Measurements from ENCODE around the gene TCAP. TPM values are rescaled to one million over a fixed set of nuclear protein-coding genes. Genes with fewer than 3 reads are reported as not detected.

TCAP gene
- total RNA-seq, 1 donor from 2014 or later = not detected

- no peak for DNase-seq (ENCODE audit: low read depth)
- TF ChIP-seq, protein P1, sequence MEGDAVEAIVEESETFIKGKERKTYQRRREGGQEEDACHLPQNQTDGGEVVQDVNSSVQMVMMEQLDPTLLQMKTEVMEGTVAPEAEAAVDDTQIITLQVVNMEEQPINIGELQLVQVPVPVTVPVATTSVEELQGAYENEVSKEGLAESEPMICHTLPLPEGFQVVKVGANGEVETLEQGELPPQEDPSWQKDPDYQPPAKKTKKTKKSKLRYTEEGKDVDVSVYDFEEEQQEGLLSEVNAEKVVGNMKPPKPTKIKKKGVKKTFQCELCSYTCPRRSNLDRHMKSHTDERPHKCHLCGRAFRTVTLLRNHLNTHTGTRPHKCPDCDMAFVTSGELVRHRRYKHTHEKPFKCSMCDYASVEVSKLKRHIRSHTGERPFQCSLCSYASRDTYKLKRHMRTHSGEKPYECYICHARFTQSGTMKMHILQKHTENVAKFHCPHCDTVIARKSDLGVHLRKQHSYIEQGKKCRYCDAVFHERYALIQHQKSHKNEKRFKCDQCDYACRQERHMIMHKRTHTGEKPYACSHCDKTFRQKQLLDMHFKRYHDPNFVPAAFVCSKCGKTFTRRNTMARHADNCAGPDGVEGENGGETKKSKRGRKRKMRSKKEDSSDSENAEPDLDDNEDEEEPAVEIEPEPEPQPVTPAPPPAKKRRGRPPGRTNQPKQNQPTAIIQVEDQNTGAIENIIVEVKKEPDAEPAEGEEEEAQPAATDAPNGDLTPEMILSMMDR (conservative IDR thresholded peaks at IDR 0.05; ENCODE audit: low read depth, low read length) = no peak
- H3K4me3 ChIP-seq (ENCODE audit: low read depth, low read length) = no peak overlapping the region
These were observed 45.4 kb upstream of the TCAP start for GRCh38 chr17:39619786-39620101.

- DNase-seq (ENCODE audit: low read depth) = no peak
- H3K4me3 ChIP-seq (ENCODE audit: low read depth, low read length) = no peak overlapping the region
- TF ChIP-seq, protein P1 (conservative IDR thresholded peaks at IDR 0.05; ENCODE audit: low read depth, low read length) = peak; percentile 100
These were observed 43.4 kb upstream of the TCAP start for GRCh38 chr17:39621523-39622379.

DNA sequence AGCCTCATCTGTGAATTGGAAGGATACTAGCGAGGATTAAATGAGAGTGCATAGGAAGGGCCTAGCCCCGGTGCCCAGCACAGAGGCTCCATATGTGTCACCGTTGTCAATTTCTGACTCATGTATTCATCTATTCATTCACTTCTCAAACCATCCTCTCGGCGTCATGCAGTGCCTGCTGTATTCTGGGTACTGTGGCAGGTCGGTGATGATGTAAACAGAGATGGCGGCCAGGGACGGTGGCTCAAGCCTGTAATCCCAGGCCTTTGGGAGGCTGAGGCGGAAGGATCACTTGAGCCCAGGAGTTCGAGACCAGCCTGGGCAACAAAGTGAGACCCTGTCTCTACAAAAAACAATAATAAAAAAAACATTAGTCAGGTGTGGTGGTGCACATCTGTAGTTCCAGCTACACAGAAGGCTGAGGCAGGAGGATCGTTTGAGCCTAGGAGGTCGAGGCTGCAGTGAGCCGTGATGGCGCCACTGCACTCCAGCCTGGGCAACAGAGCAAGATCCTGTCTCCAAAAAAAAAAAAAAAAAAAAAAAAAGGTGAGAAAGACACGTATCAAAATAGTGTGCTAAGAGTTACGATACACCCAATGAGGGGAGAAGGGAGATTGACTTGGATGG is 42.7 kb upstream of the TCAP start:
- no peak for DNase-seq (ENCODE audit: low read depth)
- no peak overlapping the region for H3K4me3 ChIP-seq (ENCODE audit: low read depth, low read length)
- TF ChIP-seq, protein P1 (conservative IDR thresholded peaks at IDR 0.05; ENCODE audit: low read depth, low read length) = no peak

- DNase-seq (ENCODE audit: low read depth) = no peak
- TF ChIP-seq, protein P1 (conservative IDR thresholded peaks at IDR 0.05; ENCODE audit: low read depth, low read length) = peak; percentile 90
- H3K4me3 ChIP-seq (ENCODE audit: low read depth, low read length) = no peak overlapping the region
These were observed 41.7 kb upstream of the TCAP start for GRCh38 chr17:39623356-39623950.

- no peak for DNase-seq (ENCODE audit: low read depth)
- TF ChIP-seq, protein P1 (conservative IDR thresholded peaks at IDR 0.05; ENCODE audit: low read depth, low read length) = no peak
- H3K4me3 ChIP-seq (ENCODE audit: low read depth, low read length) = no peak overlapping the region
These were observed 40.8 kb upstream of the TCAP start for GRCh38 chr17:39624313-39624712.

DNA sequence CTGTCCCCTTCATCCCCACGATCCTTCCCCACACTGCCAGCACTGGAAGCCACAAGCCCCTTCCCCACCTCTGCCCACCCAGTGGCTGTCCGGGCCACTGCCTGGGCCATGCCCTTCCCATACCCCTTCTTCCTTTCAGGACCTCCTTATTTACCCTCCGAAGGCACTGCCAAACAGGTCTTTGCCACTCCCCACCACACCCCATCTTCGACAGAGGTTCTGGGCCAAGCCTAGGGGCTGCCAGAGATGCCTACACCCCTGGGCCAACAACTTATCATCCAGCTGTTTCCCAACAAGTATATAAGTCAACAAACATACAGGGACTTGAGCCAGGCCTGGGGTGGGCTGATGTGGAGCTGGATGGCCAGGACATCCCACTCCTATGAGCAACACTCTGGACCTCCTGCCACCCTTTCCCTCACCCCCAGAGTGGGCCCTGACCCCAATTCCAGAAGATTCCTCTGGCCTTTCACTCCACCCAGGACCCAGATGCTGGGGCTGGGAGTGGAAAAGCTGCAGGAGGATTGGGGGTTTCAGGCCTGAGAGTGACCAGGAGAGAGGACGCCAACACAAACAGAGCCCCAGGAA is 39.9 kb upstream of the TCAP start:
- DNase-seq (ENCODE audit: low read depth) = no peak
- no peak overlapping the region for H3K4me3 ChIP-seq (ENCODE audit: low read depth, low read length)
- TF ChIP-seq, protein P1 (conservative IDR thresholded peaks at IDR 0.05; ENCODE audit: low read depth, low read length) = no peak
